Muscle of arm (tissue), 12 donors: ENCODE measurements around the gene RBM23. TPM values are rescaled to one million over a fixed set of nuclear protein-coding genes. Genes with fewer than 3 reads are reported as not detected.
"Not testable (repeated sequence)": the region's sequence is repeated elsewhere in the genome, so short reads cannot be mapped to it uniquely, and the experiment has no call there.

ENCODE experiments used
- DNase-seq: peaks from one replicate; pipeline ENCODE4 v3.0.0-alpha.2; 2013
- polyA plus RNA-seq, 12 donors: library from polyadenylated mRNA; unstranded; fragments of 120-200 nt; gene quantifications; one replicate each; pipeline ENCODE4 v1.2.1, GENCODE V29; 2013; ENCODE audit not compliant: insufficient read length in 12 of 12

RBM23 gene
- polyA plus RNA-seq, 12 donors = 48.3 to 86.1 (median 57.0) TPM; not detected in 1

DNA sequence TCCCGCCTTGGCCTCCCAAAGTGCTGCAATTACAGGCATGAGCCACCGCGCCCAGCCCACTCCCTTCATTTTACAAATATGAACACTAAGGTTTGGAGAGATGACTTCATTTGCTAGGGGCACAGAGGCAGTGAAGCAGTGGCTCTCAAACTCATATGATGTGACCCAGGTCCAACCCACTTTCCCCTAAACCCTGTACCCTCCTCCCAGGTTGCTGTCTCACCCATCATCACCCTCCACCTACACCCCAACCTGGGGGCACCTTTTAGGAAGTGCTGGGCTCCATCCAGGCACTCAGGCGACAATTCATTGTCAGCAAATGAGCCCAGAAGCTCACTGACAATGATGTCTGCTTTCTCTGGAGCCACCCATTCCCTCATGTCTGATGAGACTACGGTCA, 4.8 kb upstream of the RBM23 start:
- DNase-seq = no peak

DNA sequence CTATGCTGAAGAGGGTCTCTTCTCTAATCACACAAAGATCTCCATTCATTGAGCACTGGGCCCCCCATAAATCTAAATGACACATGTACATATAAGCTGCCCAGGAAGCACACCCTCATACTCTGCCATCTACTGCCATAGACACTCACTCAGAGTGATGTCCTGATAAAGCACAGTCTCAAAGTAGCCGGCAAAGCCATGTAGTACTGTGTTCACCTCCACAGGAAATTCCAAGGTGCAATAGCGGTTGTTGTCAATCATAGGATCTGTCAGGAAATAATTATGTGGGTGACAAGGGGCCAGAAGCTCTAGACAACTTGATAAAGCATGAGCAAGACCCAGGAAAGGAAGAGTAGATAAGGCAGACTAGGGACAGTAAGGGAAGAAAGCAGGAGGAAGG, 3.3 kb upstream of the RBM23 start:
- DNase-seq = no peak

- DNase-seq = no peak
Measured at GRCh38 chr14:22920697-22921096, 1.7 kb upstream of the RBM23 start.

DNA sequence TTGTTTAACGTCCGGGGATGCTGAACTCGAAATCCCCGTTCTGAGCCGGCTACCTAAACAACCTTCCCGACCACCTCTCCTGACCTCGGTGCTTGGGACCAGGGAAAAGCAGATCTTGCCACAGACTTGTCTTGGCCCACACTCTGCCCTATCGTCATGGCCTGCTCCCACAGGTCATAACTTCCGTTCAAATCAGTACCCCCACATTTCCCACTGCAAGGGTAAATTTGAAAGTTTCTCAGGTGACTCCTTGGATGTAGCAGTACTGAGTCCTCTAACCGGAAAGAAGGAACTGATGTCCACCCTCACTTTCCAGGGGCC, 612 bp upstream of the RBM23 start:
- no peak for DNase-seq

DNA sequence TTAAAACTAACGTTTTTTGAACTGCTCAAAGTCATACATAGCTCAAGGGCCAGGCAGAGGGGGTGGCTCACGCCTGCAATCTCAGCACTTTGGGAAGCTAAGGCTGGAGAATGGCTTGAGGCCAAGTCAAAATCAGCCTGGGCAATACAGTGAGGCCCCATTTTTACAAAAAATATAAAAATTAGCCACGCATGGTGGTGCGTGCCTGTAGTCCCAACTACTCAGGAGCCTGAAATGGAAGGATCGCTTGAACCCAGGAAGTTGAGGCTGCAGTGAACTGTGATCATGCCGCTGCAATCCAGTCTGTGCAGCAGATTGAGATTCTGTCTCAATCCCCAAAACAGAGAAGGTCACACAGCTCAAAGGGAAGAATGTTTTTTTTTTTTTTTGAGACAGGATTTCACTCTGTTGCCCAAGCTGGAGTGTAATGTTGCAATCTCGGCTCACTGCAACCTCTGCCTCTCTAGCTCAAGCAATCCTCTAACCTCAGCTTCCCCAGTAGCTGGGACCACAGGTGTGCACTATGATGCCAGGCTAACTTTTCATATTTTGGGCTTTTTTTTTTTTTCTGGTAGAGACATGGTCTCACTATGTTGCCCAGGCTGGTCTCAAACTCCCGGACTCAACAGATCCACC, 2.9 kb downstream of the RBM23 start:
- no peak for DNase-seq

DNA sequence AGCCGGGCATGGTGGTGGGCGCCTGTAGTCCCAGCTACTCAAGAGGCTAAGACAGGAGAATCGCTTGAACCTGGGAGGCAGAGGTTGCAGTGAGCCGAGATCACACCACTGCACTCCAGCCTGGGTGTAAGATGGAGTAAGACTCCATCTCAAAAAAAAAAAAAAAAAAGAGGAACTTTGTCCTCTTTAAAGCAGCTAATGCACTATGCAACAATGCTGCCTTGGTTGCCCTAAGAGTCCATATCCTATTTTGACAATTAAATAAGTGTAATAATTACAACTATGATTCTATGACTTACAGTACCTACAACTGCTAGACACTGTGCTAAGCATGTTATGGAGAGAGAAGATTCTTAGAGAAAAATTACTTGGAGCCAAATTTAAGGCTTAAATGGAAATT, 4.1 kb downstream of the RBM23 start:
- DNase-seq = not testable (repeated sequence)

DNA sequence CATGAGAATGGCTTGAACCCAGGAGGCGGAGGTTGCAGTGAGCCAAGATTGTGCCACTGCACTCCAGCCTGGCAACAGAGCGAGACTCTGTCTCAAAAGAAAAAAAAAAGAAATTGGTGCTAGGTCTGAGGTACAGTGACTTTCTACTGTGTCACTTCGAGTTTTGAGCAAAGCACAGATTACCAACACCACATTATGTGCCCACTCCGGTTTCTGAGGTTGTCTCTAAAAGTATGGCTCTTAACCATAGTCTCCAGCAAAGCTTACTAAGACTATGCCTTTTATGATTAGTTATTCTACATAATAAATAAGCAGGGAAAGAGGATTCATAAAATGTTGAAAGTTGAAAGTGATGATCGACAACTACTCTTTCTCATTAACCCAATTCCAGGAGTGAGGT, 8.0 kb downstream of the RBM23 start:
- no peak for DNase-seq

DNA sequence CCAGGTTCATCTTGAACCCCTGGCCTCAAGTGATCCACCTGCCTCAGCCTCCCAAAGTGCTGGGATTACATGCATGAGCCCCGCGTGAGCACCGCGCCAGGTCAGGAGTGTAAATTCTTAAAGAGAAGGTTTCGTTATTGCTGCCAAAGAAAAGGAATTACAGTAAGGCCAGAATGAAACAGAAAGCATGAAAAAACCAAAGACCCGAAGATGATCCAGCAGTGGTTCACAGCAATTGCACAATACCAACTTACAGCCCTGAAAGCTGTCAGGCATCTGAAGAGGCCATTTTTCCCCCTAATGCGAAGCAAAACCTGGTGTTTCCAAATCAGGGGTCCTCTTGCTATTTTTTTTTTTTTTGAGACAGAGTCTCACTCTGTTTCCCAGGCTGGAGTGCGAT, 10.3 kb downstream of the RBM23 start:
- no peak for DNase-seq

DNA sequence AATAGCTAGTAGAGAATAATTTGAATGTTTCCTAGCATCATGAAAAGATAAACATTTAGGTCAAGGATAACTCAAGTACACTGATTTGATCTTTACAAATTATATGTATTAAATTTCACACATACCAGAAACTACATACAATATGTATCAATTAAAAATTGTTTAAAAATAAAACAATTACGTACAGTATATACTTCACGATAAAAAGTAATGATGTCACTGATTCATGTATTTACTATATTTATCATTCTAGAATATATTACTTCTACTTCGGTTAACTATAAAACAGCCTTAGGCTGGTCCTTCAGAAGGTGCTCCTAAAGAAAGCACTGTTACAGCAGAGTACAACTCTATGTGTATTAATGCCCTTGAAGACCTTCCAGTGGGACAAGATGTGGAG, 11.5 kb downstream of the RBM23 start:
- no peak for DNase-seq

DNA sequence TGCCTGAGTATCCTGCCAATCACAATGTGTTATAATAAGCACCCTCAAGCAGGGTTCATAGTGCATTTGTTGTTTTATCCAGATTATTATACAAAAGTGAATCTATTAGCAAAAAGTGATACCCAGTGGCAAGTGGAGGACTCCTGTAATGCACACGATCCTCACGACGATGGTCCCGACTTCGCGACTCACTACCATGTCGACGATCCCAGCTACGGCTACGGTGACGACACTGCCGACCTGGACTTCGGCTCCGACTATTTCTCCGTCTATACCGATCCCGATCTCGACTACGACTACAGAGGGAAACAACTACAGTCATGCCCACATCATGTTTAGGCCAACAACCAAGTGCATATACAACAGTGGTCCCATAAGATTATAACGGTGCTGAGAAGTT, 12.9 kb downstream of the RBM23 start:
- DNase-seq = no peak

GRCh38 chr14:22905627-22906026, 13.3 kb downstream of the RBM23 start:
- no peak for DNase-seq

- no peak for DNase-seq
Measured at GRCh38 chr14:22903742-22904087, 15.2 kb downstream of the RBM23 start.

DNA sequence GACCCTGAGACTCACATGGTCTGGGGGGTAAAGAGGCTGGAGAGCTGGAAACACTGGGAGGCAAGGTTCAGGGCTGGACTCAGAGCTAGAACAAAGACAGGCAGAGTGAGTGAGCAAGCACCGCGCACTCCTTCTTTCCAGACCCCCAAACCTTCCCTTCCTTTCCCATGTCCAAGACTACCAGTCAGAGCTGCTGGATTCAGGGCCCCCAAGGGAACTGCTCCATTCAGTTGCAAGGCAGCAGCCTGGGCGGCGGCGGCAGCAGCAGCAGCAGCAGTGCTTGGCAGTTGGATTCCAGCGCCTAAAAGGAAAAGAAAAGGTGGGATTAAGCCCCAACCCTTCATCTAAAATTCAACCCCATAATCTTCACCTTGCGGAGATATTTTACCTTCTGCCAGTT, 17.1 kb downstream of the RBM23 start:
- no peak for DNase-seq

- peak; percentile 67 for DNase-seq
Measured at GRCh38 chr14:22900081-22900799, 18.7 kb downstream of the RBM23 start.

DNA sequence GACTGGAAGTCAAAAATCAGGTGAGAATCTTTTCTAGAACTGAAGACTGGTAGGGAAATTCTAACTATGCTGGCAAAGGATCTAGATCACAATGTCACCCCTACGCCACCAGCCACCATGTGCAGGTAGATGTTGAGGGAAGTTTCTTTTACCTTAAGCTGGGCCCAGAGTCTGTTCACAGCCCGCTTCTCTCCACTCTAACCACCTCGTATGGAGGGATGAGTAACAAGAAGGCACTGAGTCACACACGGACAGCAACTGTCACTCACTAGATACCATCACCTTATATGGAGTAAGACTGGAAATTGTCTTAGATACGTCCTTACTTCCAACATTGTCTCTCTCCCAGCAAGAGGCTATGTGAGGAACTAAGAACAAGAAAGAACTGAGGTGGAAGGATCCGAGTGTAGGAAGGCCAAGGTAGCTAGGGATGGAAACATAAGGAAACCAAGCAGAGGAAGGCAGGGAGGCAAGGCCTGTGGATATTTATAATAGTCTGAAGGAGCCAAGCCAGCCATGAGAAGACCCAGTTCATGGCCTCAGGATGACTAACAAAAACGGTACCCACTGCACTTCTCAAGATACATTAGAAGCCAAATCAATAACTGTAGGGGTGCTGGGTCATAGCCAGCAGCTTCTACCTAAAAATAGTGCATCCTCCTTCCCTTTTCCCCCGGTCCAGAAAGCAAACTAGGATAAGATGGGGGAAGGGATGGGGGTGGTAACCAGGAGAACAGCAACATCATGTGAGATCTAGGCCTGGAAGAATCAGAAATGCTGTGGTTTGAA, 20.5 kb downstream of the RBM23 start:
- no peak for DNase-seq

DNA sequence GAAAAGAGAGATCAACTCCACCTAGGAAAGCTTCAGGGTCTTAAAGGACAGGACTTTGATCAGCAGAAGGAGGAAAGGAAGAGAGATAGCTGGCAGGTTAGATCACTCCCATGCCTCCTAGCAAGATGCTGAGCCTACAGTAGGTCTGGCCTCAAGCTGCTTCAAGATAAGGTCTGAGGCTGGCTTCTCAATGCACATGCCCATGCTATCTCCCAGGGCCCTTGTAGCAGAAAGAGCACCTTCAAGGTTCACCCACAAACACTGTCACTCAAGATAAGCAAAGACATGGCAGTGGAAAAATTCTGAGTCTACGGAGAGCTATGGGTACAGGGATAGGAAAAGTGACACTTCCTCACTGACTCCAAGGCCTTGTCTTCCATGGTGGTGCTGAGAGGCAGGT, 21.6 kb downstream of the RBM23 start:
- no peak for DNase-seq

DNA sequence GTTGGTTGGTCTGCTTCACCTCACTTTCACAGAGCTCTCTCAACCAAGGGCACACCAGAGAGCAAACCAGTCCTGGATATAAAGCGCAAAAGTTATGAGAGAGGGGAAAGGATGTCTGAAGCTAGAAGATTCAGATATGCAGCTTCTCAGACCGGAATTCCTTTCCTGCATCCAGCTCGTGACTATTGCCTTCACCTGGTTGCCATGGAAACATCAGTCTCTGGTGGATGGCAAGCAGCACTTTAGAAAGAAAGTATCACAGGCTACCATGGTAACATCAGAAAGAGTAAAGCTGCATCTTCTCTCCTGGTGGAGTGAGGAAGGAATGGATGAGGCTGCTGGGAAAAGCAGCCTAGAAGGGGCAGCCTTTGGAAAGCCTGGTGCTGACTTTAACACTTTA, 22.2 kb downstream of the RBM23 start:
- DNase-seq = no peak

- no peak for DNase-seq
Measured at GRCh38 chr14:22896356-22896755, 22.6 kb downstream of the RBM23 start.

GRCh38 chr14:22895402-22895801, 23.5 kb downstream of the RBM23 start:
- no peak for DNase-seq

- DNase-seq = no peak
Measured at GRCh38 chr14:22893706-22894105, 25.2 kb downstream of the RBM23 start.

- DNase-seq = no peak
Measured at GRCh38 chr14:22892488-22892887, 26.5 kb downstream of the RBM23 start.

- DNase-seq = no peak
Measured at GRCh38 chr14:22890416-22890815, 28.5 kb downstream of the RBM23 start.

DNA sequence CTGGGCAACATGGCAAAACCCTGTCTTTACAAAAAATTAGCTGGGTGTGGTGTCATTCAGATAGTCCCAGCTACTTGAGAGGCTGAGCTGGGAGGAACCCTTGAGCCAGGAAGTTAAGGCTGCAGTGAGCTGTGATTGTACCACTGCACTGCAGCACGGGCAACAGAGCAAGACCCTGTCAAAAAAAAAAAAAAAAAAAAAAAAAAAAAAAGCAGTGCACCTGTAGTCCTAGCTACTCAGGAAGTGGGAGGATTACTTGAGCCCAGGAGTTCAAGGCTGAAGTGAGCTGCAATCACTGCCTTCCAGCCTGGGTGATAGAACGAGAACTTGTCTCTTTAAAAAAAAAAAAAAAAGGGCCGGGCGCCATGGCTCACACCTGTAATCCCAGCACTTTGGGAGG, 30.3 kb downstream of the RBM23 start:
- no peak for DNase-seq
